ENCODE measurements around the gene DISC1. TPM values are rescaled to one million over a fixed set of nuclear protein-coding genes. Genes with fewer than 3 reads are reported as not detected.

Gene DISC1
- total and polyA plus RNA-seq, 2 experiments from 2014 or later, result 2.1 to 6.5 TPM

DNA sequence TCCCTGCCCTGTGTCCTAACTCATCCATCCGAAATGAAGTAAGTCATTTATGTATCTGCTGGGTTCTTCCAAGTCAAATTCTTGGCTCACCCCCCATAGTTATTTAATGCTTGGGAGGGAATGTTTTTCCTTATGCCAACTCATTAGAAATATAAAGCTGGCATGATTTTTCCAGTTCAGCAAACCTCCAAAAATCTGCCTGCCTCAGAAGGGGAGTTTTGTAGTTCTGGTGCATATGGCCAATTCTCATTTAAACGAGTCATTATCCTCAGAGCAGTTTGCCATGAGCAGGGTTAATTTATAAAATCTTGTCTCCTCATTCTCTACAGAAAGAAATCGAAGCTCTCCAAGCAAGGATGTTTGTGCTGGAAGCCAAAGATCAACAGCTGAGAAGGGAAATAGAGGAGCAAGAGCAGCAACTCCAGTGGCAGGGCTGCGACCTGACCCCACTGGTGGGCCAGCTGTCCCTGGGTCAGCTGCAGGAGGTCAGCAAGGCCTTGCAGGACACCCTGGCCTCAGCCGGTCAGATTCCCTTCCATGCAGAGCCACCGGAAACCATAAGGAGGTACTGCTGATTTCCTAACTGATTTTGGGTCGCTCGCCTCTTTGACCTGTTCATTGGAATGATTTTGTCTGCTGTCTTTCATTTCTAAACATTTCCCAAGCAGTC is 144.1 kb downstream of the DISC1 start:
- Histone ChIP-seq H2AFZ (no peak overlapping the region), H3K36me3 (ENCODE audit: insufficient read depth) (no peaks in the 10 kb centered on the region), H3K9me2 (ENCODE audit: insufficient read depth) (no peaks in the 10 kb centered on the region), H3K27me3 (ENCODE audit: insufficient read depth) (no peaks in the 10 kb centered on the region), H3K4me3 (no peak overlapping the region), H3F3A (replicated peaks; ENCODE audit: low read depth) (no peaks in the 10 kb centered on the region), H3K4me2 (no peak overlapping the region), H3K79me2 (replicated peaks; ENCODE audit: insufficient read depth) (no peaks in the 10 kb centered on the region), H3K27ac (ENCODE audit: low read depth) (no peak overlapping the region), H4K20me1 (replicated peaks; ENCODE audit: insufficient read depth) (no peaks in the 10 kb centered on the region), H3K4me1 (ENCODE audit: insufficient read depth) (no peaks in the 10 kb centered on the region)
- Mint-ChIP-seq H3K9me3 (no peaks in the 10 kb centered on the region), H3K36me3 (ENCODE audit: low read depth) (no peaks in the 10 kb centered on the region; the same call in 2 of the 3 replicates), H3K27ac (no peak overlapping the region), H3K4me3 (no peak overlapping the region), H3K27me3 (ENCODE audit: insufficient read depth, low read depth, poor library complexity) (peaks cover 7% of the 10 kb centered on the region), H3K4me1 (peaks cover 16% of the 10 kb centered on the region)
- DNase-seq (ENCODE audit: low spot score) (no peak), ATAC-seq (no peak)
- TF ChIP-seq STAT1 (IDR thresholded peaks at IDR 0.05; ENCODE audit: unreplicated experiment) (no peak), NANOG (IDR thresholded peaks at IDR 0.05; ENCODE audit: borderline replicate concordance) (no peak), EZH2phosphoT487 (IDR thresholded peaks at IDR 0.05; ENCODE audit: unreplicated experiment) (no peak), EZH2 (IDR thresholded peaks at IDR 0.05; ENCODE audit: low read depth, unreplicated experiment) (no peak), CREB1 (CRISPR knock-in tag; IDR thresholded peaks at IDR 0.05; ENCODE audit: low read depth) (no peak), CTCF (conservative IDR thresholded peaks at IDR 0.05; ENCODE audit: low read depth in 2 of 2) (0 out of 4 replicates have a peak, but pooled peaks of 1 of the 2 experiments have one; percentile 2)

DNA sequence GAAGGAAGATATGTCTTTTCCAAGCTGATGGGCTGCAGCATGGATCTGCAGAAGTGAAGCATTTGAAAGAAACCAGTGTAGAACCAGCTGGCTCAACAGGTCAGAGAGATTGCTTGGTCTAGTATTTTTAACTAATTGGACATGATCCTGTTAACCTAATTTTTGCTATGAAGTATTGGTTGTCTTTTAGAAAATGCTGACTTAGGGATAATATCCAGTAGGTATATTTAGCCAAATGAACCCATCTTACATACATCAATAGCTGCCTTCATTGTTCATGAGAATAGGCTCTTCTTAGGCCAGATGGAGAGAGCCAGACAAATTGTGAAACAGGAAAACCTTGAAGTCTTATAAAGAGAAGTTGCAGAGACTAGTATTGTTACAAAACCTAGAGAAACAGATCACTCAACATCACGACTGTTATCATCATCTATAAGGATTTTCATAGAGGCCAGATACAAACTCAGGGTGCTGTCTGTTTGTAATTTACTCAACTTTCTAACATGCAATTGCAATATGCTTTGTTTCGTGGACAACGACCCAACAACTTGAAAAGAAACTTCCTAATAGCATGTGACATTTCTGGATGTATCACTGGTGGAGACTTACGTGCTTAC is 148.2 kb downstream of the DISC1 start:
- no peaks in the 10 kb centered on the region for H3K4me1 ChIP-seq (ENCODE audit: insufficient read depth)
- DNase-seq (ENCODE audit: low spot score) (no peak), ATAC-seq (no peak)
- no peaks in the 10 kb centered on the region for H3K9me2 ChIP-seq (ENCODE audit: insufficient read depth)
- no peaks in the 10 kb centered on the region for H4K20me1 ChIP-seq (replicated peaks; ENCODE audit: insufficient read depth)
- H3K27me3 ChIP-seq (ENCODE audit: insufficient read depth), result no peaks in the 10 kb centered on the region
- Mint-ChIP-seq H3K27ac (no peak overlapping the region), H3K36me3 (ENCODE audit: low read depth) (no peaks in the 10 kb centered on the region; the same call in 2 of the 3 replicates), H3K9me3 (no peaks in the 10 kb centered on the region), H3K4me3 (no peak overlapping the region), H3K27me3 (ENCODE audit: insufficient read depth, low read depth, poor library complexity) (no peaks in the 10 kb centered on the region), H3K4me1 (peaks cover 12% of the 10 kb centered on the region)
- no peak overlapping the region for H3K4me2 ChIP-seq
- H3F3A ChIP-seq (replicated peaks; ENCODE audit: low read depth), result no peaks in the 10 kb centered on the region
- no peak overlapping the region for H3K4me3 ChIP-seq
- no peak overlapping the region for H3K27ac ChIP-seq (ENCODE audit: low read depth)
- H2AFZ ChIP-seq, result no peak overlapping the region
- H3K36me3 ChIP-seq (ENCODE audit: insufficient read depth), result no peaks in the 10 kb centered on the region
- no peaks in the 10 kb centered on the region for H3K79me2 ChIP-seq (replicated peaks; ENCODE audit: insufficient read depth)
- TF ChIP-seq REST (IDR thresholded peaks at IDR 0.05; ENCODE audit: unreplicated experiment) (no peak), EZH2 (IDR thresholded peaks at IDR 0.05; ENCODE audit: low read depth, unreplicated experiment) (no peak), STAT1 (IDR thresholded peaks at IDR 0.05; ENCODE audit: unreplicated experiment) (no peak), CTCF (conservative IDR thresholded peaks at IDR 0.05; ENCODE audit: low read depth in 2 of 2) (no peak), POLR2AphosphoS5 (IDR thresholded peaks at IDR 0.05; ENCODE audit: low read depth) (no peak), CREB1 (CRISPR knock-in tag; IDR thresholded peaks at IDR 0.05; ENCODE audit: low read depth) (no peak), NANOG (IDR thresholded peaks at IDR 0.05; ENCODE audit: borderline replicate concordance) (no peak)
- TF ChIP-seq, protein P1, sequence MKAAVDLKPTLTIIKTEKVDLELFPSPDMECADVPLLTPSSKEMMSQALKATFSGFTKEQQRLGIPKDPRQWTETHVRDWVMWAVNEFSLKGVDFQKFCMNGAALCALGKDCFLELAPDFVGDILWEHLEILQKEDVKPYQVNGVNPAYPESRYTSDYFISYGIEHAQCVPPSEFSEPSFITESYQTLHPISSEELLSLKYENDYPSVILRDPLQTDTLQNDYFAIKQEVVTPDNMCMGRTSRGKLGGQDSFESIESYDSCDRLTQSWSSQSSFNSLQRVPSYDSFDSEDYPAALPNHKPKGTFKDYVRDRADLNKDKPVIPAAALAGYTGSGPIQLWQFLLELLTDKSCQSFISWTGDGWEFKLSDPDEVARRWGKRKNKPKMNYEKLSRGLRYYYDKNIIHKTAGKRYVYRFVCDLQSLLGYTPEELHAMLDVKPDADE (IDR thresholded peaks at IDR 0.05), result no peak
